Neural progenitor cell (in vitro differentiated cells): ENCODE results near the gene PCDHB3. TPM values are rescaled to one million over a fixed set of nuclear protein-coding genes. Genes with fewer than 3 reads are reported as not detected.
A peak's percentile ranks its signal among the peaks of the same experiment; 100 is the strongest.
"Not testable (repeated sequence)": the region's sequence is repeated elsewhere in the genome, so short reads cannot be mapped to it uniquely, and the experiment has no call there.

ENCODE experiments used
- DNase-seq: peaks from one replicate; pipeline ENCODE4 v3.0.0-alpha.2; 2016; ENCODE audit warnings: low spot score
- H2AFZ ChIP-seq: fragments of 200-600 bp; sonication (generic); replicated peaks from 2 replicates; pipeline ENCODE4 v1.6.1; 2016; ENCODE audit warnings: antibody characterized with exemption
- H3F3A ChIP-seq: fragments of 200-600 bp; sonication (generic); 2 replicates; pipeline ENCODE4 v1.6.1; 2016; ENCODE audit warnings: antibody characterized with exemption, low read depth
- H3K27ac ChIP-seq: fragments of 200-600 bp; sonication (generic); 2 replicates; pipeline ENCODE4 v1.5.1; 2016; ENCODE audit warnings: mild to moderate bottlenecking
- H3K27me3 ChIP-seq: fragments of 200-600 bp; sonication (generic); 2 replicates; pipeline ENCODE4 v1.6.1; 2016; ENCODE audit warnings: mild to moderate bottlenecking, moderate library complexity
- H3K36me3 ChIP-seq: fragments of 200-600 bp; sonication (generic); 2 replicates; pipeline ENCODE4 v1.5.1; 2016
- H3K4me1 ChIP-seq: fragments of 200-600 bp; sonication (generic); 2 replicates; pipeline ENCODE4 v1.6.1; 2016; ENCODE audit warnings: mixed run types
- H3K4me2 ChIP-seq: fragments of 200-600 bp; sonication (generic); 2 replicates; pipeline ENCODE4 v1.6.1; 2016
- H3K4me3 ChIP-seq: fragments of 200-600 bp; sonication (generic); 2 replicates; pipeline ENCODE4 v1.5.1; 2016
- H3K79me2 ChIP-seq: fragments of 200-600 bp; sonication (generic); 2 replicates; pipeline ENCODE4 v1.6.1; 2016; ENCODE audit warnings: low read depth
- H3K9ac ChIP-seq: fragments of 200-600 bp; sonication (generic); 2 replicates; pipeline ENCODE4 v1.6.1; 2016
- H3K9me3 ChIP-seq: fragments of 200-600 bp; sonication (generic); 2 replicates; pipeline ENCODE4 v1.5.1; 2016; ENCODE audit warnings: low read depth
- H4K20me1 ChIP-seq: fragments of 200-600 bp; sonication (generic); 2 replicates; pipeline ENCODE4 v1.6.1; 2016; ENCODE audit warnings: low read depth
- H3K27ac Mint-ChIP-seq: 3 replicates; pipeline ENCODE4 v1.8.0; 2021; ENCODE audit warnings: mixed read lengths
- H3K27me3 Mint-ChIP-seq: 2 replicates; pipeline ENCODE4 v1.8.0; 2022; ENCODE audit warnings: low read depth, mild to moderate bottlenecking, inconsistent platforms, moderate library complexity, mixed read lengths; ENCODE audit not compliant: insufficient read depth
- H3K36me3 Mint-ChIP-seq: 3 replicates; pipeline ENCODE4 v1.8.0; 2021; ENCODE audit warnings: mixed read lengths
- H3K4me1 Mint-ChIP-seq: 3 replicates; pipeline ENCODE4 v1.8.0; 2021; ENCODE audit warnings: mixed read lengths
- H3K4me3 Mint-ChIP-seq: 3 replicates; pipeline ENCODE4 v1.8.0; 2021; ENCODE audit warnings: mild to moderate bottlenecking, moderate library complexity, mixed read lengths
- H3K9me3 Mint-ChIP-seq: 3 replicates; pipeline ENCODE4 v1.8.0; 2020; ENCODE audit warnings: mixed read lengths
- EZH2 ChIP-seq: fragments of 200-600 bp; sonication (generic); IDR thresholded peaks from 2 replicates; pipeline ENCODE4 v1.6.1; 2017; ENCODE audit warnings: antibody characterized with exemption, mild to moderate bottlenecking, moderate library complexity
- EZH2phosphoT487 ChIP-seq: fragments of 200-600 bp; sonication (generic); IDR thresholded peaks from 2 replicates; pipeline ENCODE4 v1.6.1; 2017; ENCODE audit warnings: antibody characterized with exemption
- total RNA-seq: library from RNA; depleted of rRNA; stranded (reverse); fragments of >200 nt; gene quantifications from 2 replicates; pipeline ENCODE4 v1.2.3, GENCODE V29; 2015; ENCODE audit warnings: low replicate concordance
- TF ChIP-seq, protein P1 (sequence below): fragments of 200-600 bp; sonication (generic); IDR thresholded peaks from 2 replicates; pipeline ENCODE4 v1.5.1; 2017; ENCODE audit warnings: antibody characterized with exemption, mild to moderate bottlenecking

PCDHB3 gene
- total RNA-seq, 1 donor from 2014 or later: 5.6 TPM

GRCh38 chr5:141127305-141127704 lies 27.0 kb downstream of the PCDHB3 start:
- no peaks in the 10 kb centered on the region for H4K20me1 ChIP-seq
- H3K9me3 ChIP-seq: no peaks in the 10 kb centered on the region

GRCh38 chr5:141135030-141135717 lies 34.9 kb downstream of the PCDHB3 start, which contains the start of gene PCDHB5:
Gene PCDHB5 (plus strand): TSS chr5:141135206. CDS start chr5:141135435, 229 bp downstream.
- H3K79me2 ChIP-seq: no peaks in the 10 kb centered on the region
- peaks cover 14% of the 10 kb centered on the region for H3K36me3 Mint-ChIP-seq
- peaks cover 51% of the 10 kb centered on the region for H3K9me3 Mint-ChIP-seq
- H3K4me3 Mint-ChIP-seq: no peak within 1 kb of the TSS
- no peaks in the 10 kb centered on the region for H3K27me3 ChIP-seq
- no peaks in the 10 kb centered on the region for H3K4me1 Mint-ChIP-seq
- H3K27me3 Mint-ChIP-seq: peaks cover 3% of the 10 kb centered on the region
- H3K4me1 ChIP-seq: no peaks in the 10 kb centered on the region
- H4K20me1 ChIP-seq: no peaks in the 10 kb centered on the region
- TF ChIP-seq, protein P1, sequence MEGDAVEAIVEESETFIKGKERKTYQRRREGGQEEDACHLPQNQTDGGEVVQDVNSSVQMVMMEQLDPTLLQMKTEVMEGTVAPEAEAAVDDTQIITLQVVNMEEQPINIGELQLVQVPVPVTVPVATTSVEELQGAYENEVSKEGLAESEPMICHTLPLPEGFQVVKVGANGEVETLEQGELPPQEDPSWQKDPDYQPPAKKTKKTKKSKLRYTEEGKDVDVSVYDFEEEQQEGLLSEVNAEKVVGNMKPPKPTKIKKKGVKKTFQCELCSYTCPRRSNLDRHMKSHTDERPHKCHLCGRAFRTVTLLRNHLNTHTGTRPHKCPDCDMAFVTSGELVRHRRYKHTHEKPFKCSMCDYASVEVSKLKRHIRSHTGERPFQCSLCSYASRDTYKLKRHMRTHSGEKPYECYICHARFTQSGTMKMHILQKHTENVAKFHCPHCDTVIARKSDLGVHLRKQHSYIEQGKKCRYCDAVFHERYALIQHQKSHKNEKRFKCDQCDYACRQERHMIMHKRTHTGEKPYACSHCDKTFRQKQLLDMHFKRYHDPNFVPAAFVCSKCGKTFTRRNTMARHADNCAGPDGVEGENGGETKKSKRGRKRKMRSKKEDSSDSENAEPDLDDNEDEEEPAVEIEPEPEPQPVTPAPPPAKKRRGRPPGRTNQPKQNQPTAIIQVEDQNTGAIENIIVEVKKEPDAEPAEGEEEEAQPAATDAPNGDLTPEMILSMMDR: peak; percentile 53
- TF ChIP-seq EZH2phosphoT487: no peak
- TF ChIP-seq EZH2: no peak
- peaks cover 9% of the 10 kb centered on the region for H3K36me3 ChIP-seq
- H2AFZ ChIP-seq: no peak within 1 kb of the TSS
- peak; percentile 54 for DNase-seq
- peaks cover 5% of the 10 kb centered on the region for H3F3A ChIP-seq
- H3K9ac ChIP-seq: peak within 1 kb of the TSS; percentile 5
- H3K27ac Mint-ChIP-seq: no peak within 1 kb of the TSS
- H3K4me2 ChIP-seq: peak within 1 kb of the TSS; percentile 25
- peaks cover 19% of the 10 kb centered on the region for H3K9me3 ChIP-seq
- peak within 1 kb of the TSS; percentile 34 for H3K4me3 ChIP-seq
- H3K27ac ChIP-seq: no peak within 1 kb of the TSS

More at GRCh38 chr5:141127305-141127704, 27.0 kb downstream of the PCDHB3 start:
- Mint-ChIP-seq H3K27ac (no peak overlapping the region), H3K4me3 (no peak overlapping the region), H3K4me1 (no peaks in the 10 kb centered on the region), H3K9me3 (peaks cover 24% of the 10 kb centered on the region), H3K36me3 (peaks cover 13% of the 10 kb centered on the region), H3K27me3 (peaks cover 4% of the 10 kb centered on the region)
- Histone ChIP-seq H3K79me2 (no peaks in the 10 kb centered on the region), H3F3A (no peaks in the 10 kb centered on the region), H2AFZ (no peak overlapping the region), H3K9ac (no peak overlapping the region), H3K4me2 (no peak overlapping the region), H3K27me3 (no peaks in the 10 kb centered on the region), H3K27ac (no peak overlapping the region), H3K36me3 (peaks cover 10% of the 10 kb centered on the region), H3K4me1 (no peaks in the 10 kb centered on the region), H3K4me3 (no peak overlapping the region)
- TF ChIP-seq, protein P1: no peak
- TF ChIP-seq EZH2: no peak
- TF ChIP-seq EZH2phosphoT487: no peak
- no peak for DNase-seq

DNA sequence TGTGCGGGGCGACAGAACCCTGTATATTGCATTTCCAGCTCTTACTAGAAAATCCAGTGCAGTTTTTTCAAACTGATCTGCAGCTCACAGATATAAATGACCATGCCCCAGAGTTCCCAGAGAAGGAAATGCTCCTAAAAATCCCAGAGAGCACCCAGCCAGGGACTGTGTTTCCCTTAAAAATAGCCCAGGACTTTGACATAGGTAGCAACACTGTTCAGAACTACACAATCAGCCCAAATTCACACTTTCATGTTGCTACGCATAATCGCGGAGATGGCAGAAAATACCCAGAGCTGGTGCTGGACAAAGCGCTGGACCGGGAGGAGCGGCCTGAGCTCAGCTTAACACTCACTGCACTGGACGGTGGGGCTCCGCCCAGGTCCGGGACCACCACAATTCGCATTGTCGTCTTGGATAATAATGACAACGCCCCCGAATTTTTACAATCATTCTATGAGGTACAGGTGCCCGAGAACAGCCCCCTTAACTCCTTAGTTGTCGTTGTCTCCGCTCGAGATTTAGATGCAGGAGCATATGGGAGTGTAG lies 35.5 kb downstream of the PCDHB3 start:
- Histone ChIP-seq H3K4me3 (peak overlapping the region; percentile 34), H3K9me3 (peaks cover 19% of the 10 kb centered on the region), H3K79me2 (no peaks in the 10 kb centered on the region), H2AFZ (no peak overlapping the region), H3F3A (peaks cover 5% of the 10 kb centered on the region), H3K36me3 (peaks cover 9% of the 10 kb centered on the region), H3K4me1 (no peaks in the 10 kb centered on the region), H4K20me1 (no peaks in the 10 kb centered on the region), H3K27ac (no peak overlapping the region), H3K9ac (no peak overlapping the region), H3K4me2 (peak overlapping the region; percentile 25), H3K27me3 (no peaks in the 10 kb centered on the region)
- peaks cover 14% of the 10 kb centered on the region for H3K36me3 Mint-ChIP-seq
- no peaks in the 10 kb centered on the region for H3K4me1 Mint-ChIP-seq
- peaks cover 3% of the 10 kb centered on the region for H3K27me3 Mint-ChIP-seq
- H3K9me3 Mint-ChIP-seq: peaks cover 47% of the 10 kb centered on the region
- no peak overlapping the region for H3K4me3 Mint-ChIP-seq
- TF ChIP-seq EZH2phosphoT487 (no peak), EZH2 (no peak)
- TF ChIP-seq, protein P1: no peak
- H3K27ac Mint-ChIP-seq: no peak overlapping the region
- no peak for DNase-seq

DNA sequence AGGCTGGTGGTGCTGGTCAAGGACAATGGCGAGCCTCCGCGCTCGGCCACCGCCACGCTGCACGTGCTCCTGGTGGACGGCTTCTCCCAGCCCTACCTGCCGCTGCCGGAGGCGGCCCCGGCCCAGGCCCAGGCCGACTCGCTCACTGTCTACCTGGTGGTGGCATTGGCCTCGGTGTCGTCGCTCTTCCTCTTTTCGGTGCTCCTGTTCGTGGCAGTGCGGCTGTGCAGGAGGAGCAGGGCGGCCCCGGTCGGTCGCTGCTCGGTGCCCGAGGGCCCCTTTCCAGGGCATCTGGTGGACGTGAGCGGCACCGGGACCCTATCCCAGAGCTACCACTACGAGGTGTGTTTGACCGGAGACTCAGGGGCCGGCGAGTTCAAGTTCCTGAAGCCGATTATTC lies 37.1 kb downstream of the PCDHB3 start:
- H4K20me1 ChIP-seq, H3K27me3 Mint-ChIP-seq, H3K79me2 ChIP-seq, H3K4me3 Mint-ChIP-seq, H3F3A ChIP-seq, H3K36me3 ChIP-seq, DNase-seq, H3K9ac ChIP-seq, H3K27ac ChIP-seq, H3K4me3 ChIP-seq, H2AFZ ChIP-seq, H3K27ac Mint-ChIP-seq, H3K4me2 ChIP-seq, H3K4me1 ChIP-seq, H3K27me3 ChIP-seq, H3K4me1 Mint-ChIP-seq: not testable (repeated sequence)
- H3K36me3 Mint-ChIP-seq: peaks cover 14% of the 10 kb centered on the region
- H3K9me3 ChIP-seq: peaks cover 19% of the 10 kb centered on the region
- H3K9me3 Mint-ChIP-seq: peaks cover 43% of the 10 kb centered on the region
